GM10847 (cell line): Measurements from ENCODE around the gene KDR.

Experiments
- POLR2A ChIP-seq: IDR thresholded peaks from 2 replicates; pipeline ENCODE4 v1.6.1; 2011; ENCODE audit not compliant: insufficient read length; ENCODE audit errors: extremely low read depth

Gene KDR

GRCh38 chr4:55132775-55133174 lies 7.4 kb upstream of the KDR start:
- no peak for TF ChIP-seq POLR2A

DNA sequence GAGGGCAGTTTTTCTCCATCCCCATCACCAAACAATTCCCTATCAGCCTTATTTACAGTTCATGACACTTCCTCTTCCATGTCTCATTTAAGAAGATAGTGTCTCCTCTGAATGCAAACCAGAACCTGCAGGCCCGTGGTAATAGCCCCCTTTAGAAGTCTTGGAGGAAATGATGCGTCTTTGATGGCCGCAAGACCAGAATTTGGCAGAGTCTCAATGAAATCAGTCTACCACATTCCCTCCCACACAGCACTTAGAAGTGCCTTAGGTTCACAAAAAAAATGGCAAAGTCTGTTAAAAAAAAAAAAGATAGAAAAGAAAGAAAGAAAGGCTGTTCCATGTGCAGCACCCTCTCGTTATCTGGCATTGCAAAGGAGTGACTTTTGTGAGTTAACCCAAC lies 2.1 kb upstream of the KDR start:
- no peak for TF ChIP-seq POLR2A

DNA sequence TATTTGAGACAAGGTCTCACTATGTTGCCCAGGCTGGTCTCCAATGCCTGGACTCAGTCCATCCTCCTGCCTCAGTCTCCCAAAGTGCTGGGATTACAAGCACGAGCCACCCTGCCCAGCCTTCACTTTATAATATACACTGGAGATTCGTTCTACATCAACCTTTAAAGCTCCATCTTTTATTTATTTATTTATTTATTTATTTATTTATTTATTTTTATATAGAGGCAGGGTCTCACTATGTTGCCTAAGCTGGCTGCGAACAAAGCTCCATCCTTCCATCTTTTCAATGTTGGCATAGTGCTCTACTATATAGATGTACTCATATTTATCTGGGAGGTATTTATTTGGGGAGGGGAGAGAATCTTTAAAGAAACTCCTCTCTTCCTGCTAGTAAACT lies 1.7 kb upstream of the KDR start:
- TF ChIP-seq POLR2A = no peak

DNA sequence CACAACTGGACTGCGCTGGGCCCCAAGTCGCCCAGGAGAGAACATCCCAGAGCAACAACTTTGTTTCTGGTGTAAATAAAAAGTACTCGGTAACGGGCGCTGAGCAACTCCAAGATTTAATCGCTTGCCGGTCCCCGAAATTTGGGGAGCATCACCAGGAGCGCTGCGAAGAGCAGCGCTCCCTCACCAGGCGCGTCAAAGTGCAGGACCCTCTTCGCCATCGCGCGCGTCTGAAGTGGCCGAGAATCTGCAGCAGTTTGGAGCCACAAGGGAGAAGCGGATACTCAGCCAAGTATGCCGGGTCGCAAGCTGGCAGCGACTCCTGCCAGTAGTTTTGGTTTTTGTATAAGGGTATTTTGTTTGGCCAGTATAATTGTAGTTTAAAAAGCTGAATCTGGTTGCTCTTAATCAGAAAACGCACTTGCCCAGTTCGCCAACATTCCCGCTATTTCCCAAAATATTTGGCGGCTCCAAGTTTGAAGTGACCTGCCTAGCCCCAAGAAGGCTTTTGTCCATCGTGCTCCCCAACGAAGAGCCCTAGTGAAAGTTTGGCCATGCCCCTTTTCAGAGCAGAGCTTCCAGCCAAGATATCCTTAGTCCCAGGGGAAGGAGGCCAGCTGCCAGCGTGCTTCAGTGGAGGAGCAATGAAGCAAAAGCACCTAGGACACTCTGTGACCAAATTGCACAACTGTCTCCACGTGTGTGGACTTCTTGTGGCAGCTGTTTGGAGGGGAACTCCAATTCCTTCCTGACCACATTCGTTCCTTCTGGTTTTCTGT lies 557 bp upstream of the KDR start:
- no peak for TF ChIP-seq POLR2A

- no peak for TF ChIP-seq POLR2A
These were observed 896 bp downstream of the KDR start for GRCh38 chr4:55124322-55125076.

DNA sequence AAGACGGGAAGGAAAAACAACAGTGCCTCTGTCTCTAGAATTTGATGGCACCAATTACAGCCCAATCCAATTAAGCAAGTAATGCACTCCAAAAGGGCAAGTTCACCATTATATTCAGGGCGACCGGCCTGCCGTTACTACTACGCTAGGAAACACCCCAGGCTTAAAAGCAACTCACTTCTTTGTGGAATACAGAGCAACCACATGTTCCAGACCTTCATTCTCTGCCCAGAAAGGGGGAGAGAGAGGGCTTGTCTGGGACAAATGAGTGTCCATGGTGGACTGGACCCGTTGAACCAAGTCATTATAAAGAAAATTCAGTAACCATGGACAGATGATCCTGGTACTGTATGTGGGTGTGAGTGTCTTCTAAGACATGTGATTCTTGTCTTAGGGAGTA lies 1.6 kb downstream of the KDR start:
- TF ChIP-seq POLR2A = no peak

- no peak for TF ChIP-seq POLR2A
These were observed 3.2 kb downstream of the KDR start for GRCh38 chr4:55122235-55122634.

DNA sequence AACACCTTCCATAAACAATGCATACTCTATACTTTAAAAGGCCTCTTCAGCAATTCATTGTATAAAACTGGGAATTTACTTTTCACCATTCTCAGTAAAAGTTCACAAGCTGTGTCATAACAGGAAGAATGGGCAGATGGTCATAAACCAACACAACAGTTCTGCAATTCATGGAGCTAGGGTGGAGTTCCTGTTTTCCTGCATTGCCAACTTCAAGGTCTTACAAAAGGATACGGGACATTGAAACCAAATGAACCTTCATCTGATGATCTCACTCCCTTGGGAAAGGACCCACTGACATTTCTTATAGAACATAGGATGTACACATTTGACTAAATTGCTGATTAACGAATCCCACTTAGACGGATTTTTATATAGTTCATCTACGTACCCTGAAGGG lies 4.1 kb downstream of the KDR start:
- no peak for TF ChIP-seq POLR2A

DNA sequence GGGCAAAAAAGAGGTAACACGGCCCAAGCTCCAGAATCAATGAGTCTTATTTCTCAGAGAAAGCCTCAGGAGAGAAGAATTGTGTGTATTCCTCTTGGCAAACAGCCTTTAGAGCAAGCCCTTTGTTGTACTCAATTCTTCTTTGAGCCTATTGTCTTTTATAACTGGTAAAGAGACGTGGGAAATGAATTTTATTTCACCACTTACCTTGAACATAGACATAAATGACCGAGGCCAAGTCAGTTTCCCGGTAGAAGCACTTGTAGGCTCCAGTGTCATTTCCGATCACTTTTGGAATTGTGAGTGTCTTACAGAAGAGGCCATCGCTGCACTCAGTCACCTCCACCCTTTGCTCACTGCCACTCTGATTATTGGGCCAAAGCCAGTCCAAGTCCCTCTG lies 7.0 kb downstream of the KDR start:
- no peak for TF ChIP-seq POLR2A

GRCh38 chr4:55117511-55117910 lies 7.9 kb downstream of the KDR start:
- no peak for TF ChIP-seq POLR2A

DNA sequence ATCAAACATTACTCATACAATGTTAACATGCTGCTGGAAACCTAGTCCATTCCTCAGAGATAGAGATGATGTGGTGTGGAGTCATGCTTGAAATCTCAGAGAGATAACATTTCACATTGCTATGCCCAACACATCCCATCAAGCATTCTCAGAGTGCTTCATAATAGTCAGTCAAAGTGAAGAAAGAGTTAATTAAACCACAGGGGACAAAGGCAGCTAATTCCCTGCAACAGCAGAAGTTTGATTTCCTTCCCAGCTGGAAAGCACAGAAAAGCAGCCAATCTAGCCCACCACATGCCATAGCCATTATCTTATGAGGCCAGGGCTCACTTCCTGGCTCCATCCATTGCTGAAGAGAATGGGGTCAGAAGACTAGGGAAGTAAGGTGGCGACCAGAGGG lies 8.9 kb downstream of the KDR start:
- TF ChIP-seq POLR2A = no peak

DNA sequence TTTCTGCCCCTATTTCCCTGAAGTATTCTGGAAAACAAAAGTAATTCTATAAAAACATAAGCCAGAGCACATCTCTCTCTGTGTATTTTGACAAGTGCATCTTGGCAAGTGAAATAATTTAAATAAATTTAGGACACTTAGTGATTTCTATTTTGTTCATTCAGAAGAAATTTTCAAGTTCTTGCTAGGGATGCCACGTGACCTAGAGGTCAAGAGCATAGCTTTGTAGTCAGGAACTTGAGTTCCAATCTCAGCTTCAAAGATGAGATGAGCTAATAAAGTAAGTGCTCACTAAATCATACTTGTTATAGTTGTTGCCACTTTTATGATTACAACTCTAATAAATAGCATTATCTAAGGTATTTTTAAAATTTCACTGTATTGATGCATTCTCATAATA lies 13.8 kb downstream of the KDR start:
- TF ChIP-seq POLR2A = no peak

- no peak for TF ChIP-seq POLR2A
These were observed 15.3 kb downstream of the KDR start for GRCh38 chr4:55110131-55110530.

GRCh38 chr4:55107054-55107453 lies 18.3 kb downstream of the KDR start:
- TF ChIP-seq POLR2A = no peak

DNA sequence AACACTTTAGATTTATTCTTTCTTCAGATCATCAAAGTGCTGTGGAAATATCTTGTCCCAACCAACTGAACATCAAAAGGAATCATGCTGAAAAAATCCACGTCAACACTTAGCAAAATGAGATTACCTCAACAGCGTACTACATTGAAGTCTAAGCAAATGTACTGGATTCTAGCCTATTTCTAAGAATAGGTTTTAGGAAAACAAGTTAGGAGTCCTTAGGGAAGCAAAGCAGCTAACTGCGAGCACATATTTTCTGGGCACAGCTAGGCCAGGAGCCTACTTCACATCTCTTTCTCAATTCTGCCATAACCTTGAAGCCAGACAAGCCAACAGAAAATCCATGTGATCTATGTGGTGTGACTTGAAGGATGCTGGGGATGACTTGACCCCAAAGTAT lies 22.2 kb downstream of the KDR start:
- no peak for TF ChIP-seq POLR2A

DNA sequence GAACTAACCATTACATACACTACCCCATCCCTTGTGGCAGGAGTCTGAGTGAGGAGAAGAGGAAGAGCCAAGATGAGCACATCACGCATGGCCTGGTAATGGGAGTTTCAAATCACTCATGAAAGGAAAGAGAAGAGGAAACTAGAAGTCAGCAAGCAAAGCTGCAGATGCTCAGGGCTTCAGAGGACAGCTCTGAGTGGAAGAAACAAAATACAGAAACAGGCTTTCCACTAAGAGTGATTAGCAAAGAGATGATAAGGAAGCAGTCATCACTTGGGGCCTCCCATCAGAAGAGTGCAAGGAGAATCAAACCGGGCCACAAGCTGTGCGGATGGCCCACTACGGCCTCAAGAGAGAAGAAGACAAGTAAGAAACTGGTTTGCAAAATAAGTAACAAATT lies 25.6 kb downstream of the KDR start:
- TF ChIP-seq POLR2A = no peak
